Chondrocyte (in vitro differentiated cells): Measurements from ENCODE around the gene FAM107B. TPM values are rescaled to one million over a fixed set of nuclear protein-coding genes. Genes with fewer than 3 reads are reported as not detected.
A peak's percentile ranks its signal among the peaks of the same experiment; 100 is the strongest.

Experiments
- DNase-seq: peaks from one replicate; pipeline ENCODE4 v3.0.0; 2021; ENCODE audit warnings: mixed read lengths, low spot score
- H3K27ac Mint-ChIP-seq: one replicate; pipeline ENCODE4 v1.8.0; 2021; ENCODE audit warnings: mild to moderate bottlenecking, moderate library complexity, mixed read lengths; ENCODE audit not compliant: unreplicated experiment
- H3K27me3 Mint-ChIP-seq: 2 replicates; pipeline ENCODE4 v1.8.0; 2021; ENCODE audit warnings: low read depth, mixed read lengths
- H3K36me3 Mint-ChIP-seq: 2 replicates; pipeline ENCODE4 v1.8.0; 2021; ENCODE audit warnings: low read depth, mixed read lengths
- H3K4me1 Mint-ChIP-seq: 2 replicates; pipeline ENCODE4 v1.8.0; 2021; ENCODE audit warnings: low read depth, mild to moderate bottlenecking, mixed read lengths
- H3K4me3 Mint-ChIP-seq: one replicate; pipeline ENCODE4 v1.8.0; 2021; ENCODE audit warnings: mild to moderate bottlenecking, moderate library complexity, mixed read lengths; ENCODE audit not compliant: unreplicated experiment
- H3K9me3 Mint-ChIP-seq: 2 replicates; pipeline ENCODE4 v1.8.0; 2021; ENCODE audit warnings: low read depth, mixed read lengths
- CTCF ChIP-seq: fragments of 200-600 bp; sonication (generic); IDR thresholded peaks from 2 replicates; pipeline ENCODE4 v1.5.0; 2021; ENCODE audit warnings: antibody characterized with exemption, mild to moderate bottlenecking, moderate library complexity
- total RNA-seq: library from RNA; stranded (reverse); gene quantifications from 3 replicates; pipeline ENCODE4 v1.2.1, GENCODE V29; 2021

Gene FAM107B
- total RNA-seq, 1 donor from 2014 or later, result 29.1 TPM

GRCh38 chr10:14625765-14626525 lies 148.8 kb downstream of the FAM107B start:
- no peak for TF ChIP-seq CTCF
- DNase-seq, result no peak
- H3K4me1 Mint-ChIP-seq, result peaks cover 15% of the 10 kb centered on the region
- no peaks in the 10 kb centered on the region for H3K36me3 Mint-ChIP-seq
- H3K9me3 Mint-ChIP-seq, result no peaks in the 10 kb centered on the region
- no peak overlapping the region for H3K27ac Mint-ChIP-seq
- no peaks in the 10 kb centered on the region for H3K27me3 Mint-ChIP-seq
- H3K4me3 Mint-ChIP-seq, result no peak overlapping the region

GRCh38 chr10:14625192-14625631 lies 149.5 kb downstream of the FAM107B start:
- DNase-seq, result no peak
- Mint-ChIP-seq H3K36me3 (no peaks in the 10 kb centered on the region), H3K4me1 (peaks cover 18% of the 10 kb centered on the region), H3K27ac (no peak overlapping the region), H3K27me3 (no peaks in the 10 kb centered on the region), H3K9me3 (no peaks in the 10 kb centered on the region), H3K4me3 (no peak overlapping the region)
- no peak for TF ChIP-seq CTCF

GRCh38 chr10:14624600-14624999 lies 150.1 kb downstream of the FAM107B start:
- Mint-ChIP-seq H3K9me3 (no peaks in the 10 kb centered on the region), H3K4me3 (no peak overlapping the region), H3K27me3 (no peaks in the 10 kb centered on the region), H3K4me1 (peaks cover 18% of the 10 kb centered on the region), H3K27ac (no peak overlapping the region), H3K36me3 (no peaks in the 10 kb centered on the region)
- TF ChIP-seq CTCF, result no peak
- DNase-seq, result no peak

- no peak overlapping the region for H3K27ac Mint-ChIP-seq
- DNase-seq, result no peak
- TF ChIP-seq CTCF, result no peak
- H3K4me3 Mint-ChIP-seq, result no peak overlapping the region
- H3K36me3 Mint-ChIP-seq, result no peaks in the 10 kb centered on the region
- no peaks in the 10 kb centered on the region for H3K27me3 Mint-ChIP-seq
- peaks cover 18% of the 10 kb centered on the region for H3K4me1 Mint-ChIP-seq
- H3K9me3 Mint-ChIP-seq, result no peaks in the 10 kb centered on the region
Measured at GRCh38 chr10:14623931-14624330, 150.8 kb downstream of the FAM107B start.

- DNase-seq, result no peak
- peak overlapping the region; percentile 29 for H3K27ac Mint-ChIP-seq
- no peak overlapping the region for H3K4me3 Mint-ChIP-seq
- H3K27me3 Mint-ChIP-seq, result no peaks in the 10 kb centered on the region
- no peaks in the 10 kb centered on the region for H3K9me3 Mint-ChIP-seq
- TF ChIP-seq CTCF, result peak; percentile 23
- H3K4me1 Mint-ChIP-seq, result peaks cover 31% of the 10 kb centered on the region
- no peaks in the 10 kb centered on the region for H3K36me3 Mint-ChIP-seq
Measured at GRCh38 chr10:14621037-14621436, 153.7 kb downstream of the FAM107B start.
